DND-41 (cell line): ENCODE measurements around the gene CTSD.

Source experiments
- CTCF ChIP-seq: IDR thresholded peaks from 2 replicates; pipeline ENCODE4 v1.5.1; 2012; ENCODE audit warnings: borderline replicate concordance, low read length, moderate library complexity, mild to moderate bottlenecking; ENCODE audit not compliant: poor library complexity, severe bottlenecking; ENCODE audit errors: extremely low read depth
- EZH2 ChIP-seq: IDR thresholded peaks from 3 replicates; pipeline ENCODE4 v1.6.1; 2012; ENCODE audit warnings: borderline replicate concordance, low read depth, mild to moderate bottlenecking, moderate library complexity, low read length, inconsistent platforms; ENCODE audit not compliant: severe bottlenecking

DNA sequence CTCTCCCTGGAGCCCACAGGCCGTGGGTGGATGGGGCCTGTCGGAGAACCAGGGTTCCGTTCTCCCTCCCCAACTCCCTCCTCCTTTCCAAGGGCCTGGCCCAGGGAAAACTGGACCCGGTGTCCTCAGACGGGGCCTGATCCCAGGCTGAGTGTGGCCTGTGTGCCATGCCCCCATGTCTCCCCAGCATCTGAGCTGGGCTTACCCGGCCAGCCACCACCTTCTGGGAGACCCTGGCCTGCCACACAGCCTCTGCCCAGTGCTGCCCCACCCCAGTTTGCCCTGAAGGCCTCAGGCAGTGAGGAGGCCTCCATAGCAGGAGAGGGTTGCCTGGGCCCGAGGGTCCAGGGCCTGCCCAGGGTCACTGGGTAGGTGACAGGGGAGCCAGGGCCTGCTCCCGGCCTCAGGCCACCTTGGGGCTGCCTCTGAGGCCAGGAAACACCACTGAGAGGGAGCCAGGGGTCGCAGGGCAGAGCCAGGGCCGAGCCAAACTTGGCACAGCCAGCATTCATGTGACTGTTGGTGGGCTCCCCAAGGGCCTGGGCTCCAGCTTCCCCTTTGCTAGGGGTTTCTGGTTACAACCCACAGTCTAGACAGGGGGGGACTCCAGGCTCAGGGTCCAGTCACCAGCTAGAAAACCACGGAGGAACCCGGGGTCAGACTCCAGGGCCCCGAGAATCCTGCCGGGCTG is 12.7 kb downstream of the CTSD start:
- TF ChIP-seq EZH2 (no peak), CTCF (no peak)
